ENCODE measurements around the gene PLEKHA8.

PLEKHA8 gene

DNA sequence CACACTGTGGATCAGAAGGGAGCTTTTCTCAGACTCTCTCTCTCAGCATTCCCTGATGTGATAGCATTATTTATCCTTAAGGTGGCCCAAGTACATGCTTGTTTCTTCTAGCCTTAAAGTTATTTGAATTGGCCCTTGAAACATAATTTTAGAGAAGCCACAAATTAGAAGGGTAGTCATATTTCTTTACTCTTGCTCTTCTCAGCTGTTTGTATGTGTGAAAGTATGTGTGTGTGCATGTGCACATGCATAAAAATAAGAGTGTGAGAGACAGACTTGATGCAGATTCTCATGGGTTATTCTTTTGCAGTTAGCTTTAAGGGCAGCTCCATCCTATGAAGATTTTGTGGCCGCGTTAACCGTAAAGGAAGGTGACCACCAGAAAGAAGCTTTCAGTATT, 50.1 kb downstream of the PLEKHA8 start:
- Histone ChIP-seq H3K9ac (ENCODE audit: low read depth, low read length, poor library complexity, severe bottlenecking) (no peak overlapping the region), H2AFZ (ENCODE audit: low read length) (no peak overlapping the region), H3K36me3 (ENCODE audit: insufficient read depth, low read length) (peaks cover 33% of the 10 kb centered on the region; the same call in 1 of the 2 replicates), H3K4me2 (ENCODE audit: low read depth, low read length, poor library complexity, severe bottlenecking) (no peak overlapping the region), H3K4me1 (ENCODE audit: insufficient read depth, low read length, poor library complexity, severe bottlenecking) (peaks cover 3% of the 10 kb centered on the region), H3K27me3 (ENCODE audit: insufficient read depth, low read length, poor library complexity, severe bottlenecking) (no peaks in the 10 kb centered on the region), H4K20me1 (ENCODE audit: insufficient read depth, low read length, poor library complexity, severe bottlenecking) (no peaks in the 10 kb centered on the region), H3K9me3 (ENCODE audit: insufficient read depth, low read depth, low read length) (no peaks in the 10 kb centered on the region), H3F3A (ENCODE audit: low read depth) (no peaks in the 10 kb centered on the region), H3K79me2 (ENCODE audit: insufficient read depth, low read length) (no peaks in the 10 kb centered on the region), H3K4me3 (ENCODE audit: low read length, poor library complexity, severe bottlenecking) (no peak overlapping the region), H3K9me2 (replicated peaks; ENCODE audit: low read depth, low read length) (no peaks in the 10 kb centered on the region)
- TF ChIP-seq, protein P1, sequence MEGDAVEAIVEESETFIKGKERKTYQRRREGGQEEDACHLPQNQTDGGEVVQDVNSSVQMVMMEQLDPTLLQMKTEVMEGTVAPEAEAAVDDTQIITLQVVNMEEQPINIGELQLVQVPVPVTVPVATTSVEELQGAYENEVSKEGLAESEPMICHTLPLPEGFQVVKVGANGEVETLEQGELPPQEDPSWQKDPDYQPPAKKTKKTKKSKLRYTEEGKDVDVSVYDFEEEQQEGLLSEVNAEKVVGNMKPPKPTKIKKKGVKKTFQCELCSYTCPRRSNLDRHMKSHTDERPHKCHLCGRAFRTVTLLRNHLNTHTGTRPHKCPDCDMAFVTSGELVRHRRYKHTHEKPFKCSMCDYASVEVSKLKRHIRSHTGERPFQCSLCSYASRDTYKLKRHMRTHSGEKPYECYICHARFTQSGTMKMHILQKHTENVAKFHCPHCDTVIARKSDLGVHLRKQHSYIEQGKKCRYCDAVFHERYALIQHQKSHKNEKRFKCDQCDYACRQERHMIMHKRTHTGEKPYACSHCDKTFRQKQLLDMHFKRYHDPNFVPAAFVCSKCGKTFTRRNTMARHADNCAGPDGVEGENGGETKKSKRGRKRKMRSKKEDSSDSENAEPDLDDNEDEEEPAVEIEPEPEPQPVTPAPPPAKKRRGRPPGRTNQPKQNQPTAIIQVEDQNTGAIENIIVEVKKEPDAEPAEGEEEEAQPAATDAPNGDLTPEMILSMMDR (conservative IDR thresholded peaks at IDR 0.05; ENCODE audit: low read length): no peak
- no peak for TF ChIP-seq EZH2phosphoT487 (IDR thresholded peaks at IDR 0.05; ENCODE audit: borderline replicate concordance)

GRCh38 chr7:30079880-30080279, 51.7 kb downstream of the PLEKHA8 start:
- peaks cover 11% of the 10 kb centered on the region for H3K4me1 ChIP-seq (ENCODE audit: insufficient read depth, low read length, poor library complexity, severe bottlenecking)
- H3F3A ChIP-seq (ENCODE audit: low read depth): no peaks in the 10 kb centered on the region
- H3K9me3 ChIP-seq (ENCODE audit: insufficient read depth, low read depth, low read length): no peaks in the 10 kb centered on the region
- H4K20me1 ChIP-seq (ENCODE audit: insufficient read depth, low read length, poor library complexity, severe bottlenecking): no peaks in the 10 kb centered on the region
- no peaks in the 10 kb centered on the region for H3K79me2 ChIP-seq (ENCODE audit: insufficient read depth, low read length)
- H3K4me2 ChIP-seq (ENCODE audit: low read depth, low read length, poor library complexity, severe bottlenecking): no peak overlapping the region
- H3K27me3 ChIP-seq (ENCODE audit: insufficient read depth, low read length, poor library complexity, severe bottlenecking): no peaks in the 10 kb centered on the region
- no peak overlapping the region for H3K4me3 ChIP-seq (ENCODE audit: low read length, poor library complexity, severe bottlenecking)
- TF ChIP-seq, protein P1 (conservative IDR thresholded peaks at IDR 0.05; ENCODE audit: low read length): no peak
- no peak for TF ChIP-seq EZH2phosphoT487 (IDR thresholded peaks at IDR 0.05; ENCODE audit: borderline replicate concordance)
- no peak overlapping the region for H2AFZ ChIP-seq (ENCODE audit: low read length)
- no peaks in the 10 kb centered on the region for H3K9me2 ChIP-seq (replicated peaks; ENCODE audit: low read depth, low read length)
- peaks cover 33% of the 10 kb centered on the region; the same call in 1 of the 2 replicates for H3K36me3 ChIP-seq (ENCODE audit: insufficient read depth, low read length)
- H3K9ac ChIP-seq (ENCODE audit: low read depth, low read length, poor library complexity, severe bottlenecking): no peak overlapping the region

DNA sequence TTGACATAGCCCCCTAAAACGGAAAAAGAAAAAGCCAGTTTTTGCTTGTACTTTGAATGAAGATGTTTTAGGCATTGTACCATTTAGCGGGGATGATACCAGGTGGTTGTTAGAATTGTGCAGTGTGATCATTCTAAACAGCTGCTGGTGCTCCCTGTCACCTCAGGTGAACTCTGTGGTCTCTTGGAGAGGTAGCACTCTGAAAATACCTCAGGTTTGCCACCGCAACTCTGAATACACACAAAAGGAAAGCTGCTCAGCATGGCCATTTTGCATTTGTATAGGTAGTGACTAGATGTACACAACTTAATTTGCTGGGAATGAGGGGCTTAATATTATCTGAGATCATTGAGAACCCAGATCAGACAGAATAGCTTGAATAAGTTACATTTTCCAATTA, 52.6 kb downstream of the PLEKHA8 start:
- H3K9me3 ChIP-seq (ENCODE audit: insufficient read depth, low read depth, low read length): no peaks in the 10 kb centered on the region

More for the DNA sequence above, 52.6 kb downstream of the PLEKHA8 start:
- Histone ChIP-seq H2AFZ (ENCODE audit: low read length) (no peak overlapping the region), H3K79me2 (ENCODE audit: insufficient read depth, low read length) (no peaks in the 10 kb centered on the region), H3K9me2 (replicated peaks; ENCODE audit: low read depth, low read length) (no peaks in the 10 kb centered on the region), H3K27me3 (ENCODE audit: insufficient read depth, low read length, poor library complexity, severe bottlenecking) (no peaks in the 10 kb centered on the region), H3K4me1 (ENCODE audit: insufficient read depth, low read length, poor library complexity, severe bottlenecking) (peaks cover 11% of the 10 kb centered on the region), H3K36me3 (ENCODE audit: insufficient read depth, low read length) (peaks cover 33% of the 10 kb centered on the region; the same call in 1 of the 2 replicates), H3K4me2 (ENCODE audit: low read depth, low read length, poor library complexity, severe bottlenecking) (no peak overlapping the region), H3K4me3 (ENCODE audit: low read length, poor library complexity, severe bottlenecking) (no peak overlapping the region), H3F3A (ENCODE audit: low read depth) (no peaks in the 10 kb centered on the region), H3K9ac (ENCODE audit: low read depth, low read length, poor library complexity, severe bottlenecking) (no peak overlapping the region), H4K20me1 (ENCODE audit: insufficient read depth, low read length, poor library complexity, severe bottlenecking) (no peaks in the 10 kb centered on the region)
- TF ChIP-seq EZH2phosphoT487 (IDR thresholded peaks at IDR 0.05; ENCODE audit: borderline replicate concordance): no peak
- TF ChIP-seq, protein P1 (conservative IDR thresholded peaks at IDR 0.05; ENCODE audit: low read length): no peak

Measured in Loucy (cell line).